ENCODE data around the gene SLC6A7.

GRCh38 chr5:150196986-150197385 is 7.1 kb downstream of the SLC6A7 start:
- TF ChIP-seq CTCF (IDR thresholded peaks at IDR 0.05) (no peak), POLR2A (IDR thresholded peaks at IDR 0.05) (no peak)
